T-helper 2 cell (primary cell): ENCODE data around the gene EXD3.

Experiments
- DNase-seq, 5 experiments: peaks; one replicate each; pipeline versions ENCODE4 v3.0.0 to v3.0.0-alpha.2; 2012 to 2022

EXD3 gene

GRCh38 chr9:137304383-137305059 lies 118.4 kb downstream of the EXD3 start:
- DNase-seq, result no peak

- DNase-seq, result no peak
These were observed 119.0 kb downstream of the EXD3 start for GRCh38 chr9:137303893-137304382.

- no peak for DNase-seq
These were observed 119.6 kb downstream of the EXD3 start for GRCh38 chr9:137303151-137303892.

- DNase-seq, result no peak
These were observed 120.4 kb downstream of the EXD3 start for GRCh38 chr9:137302449-137303150.

GRCh38 chr9:137302118-137302448 lies 120.9 kb downstream of the EXD3 start, which contains the start of gene NRARP:
TSS of gene NRARP (minus strand) at chr9:137302271. CDS start at chr9:137301928, 343 bp downstream.
- DNase-seq, result peak; percentile 77 to 89 (median 86)

GRCh38 chr9:137301081-137301947 lies 121.6 kb downstream of the EXD3 start:
- no peak for DNase-seq

- no peak for DNase-seq
These were observed 122.3 kb downstream of the EXD3 start for GRCh38 chr9:137300567-137301080.

- no peak for DNase-seq
These were observed 123.0 kb downstream of the EXD3 start for GRCh38 chr9:137299938-137300337.

- no peak for DNase-seq
These were observed 123.8 kb downstream of the EXD3 start for GRCh38 chr9:137299203-137299565.

GRCh38 chr9:137298401-137299202 lies 124.4 kb downstream of the EXD3 start:
- no peak for DNase-seq

- no peak for DNase-seq
These were observed 125.0 kb downstream of the EXD3 start for GRCh38 chr9:137297966-137298365.

GRCh38 chr9:137296670-137297664 lies 126.0 kb downstream of the EXD3 start:
- DNase-seq, result no peak

- DNase-seq, result no peak
These were observed 126.9 kb downstream of the EXD3 start for GRCh38 chr9:137295849-137296669.

- DNase-seq, result peak in 3 of 5 experiments; percentile 26 to 52 (median 37)
These were observed 127.6 kb downstream of the EXD3 start for GRCh38 chr9:137295238-137295811.

- DNase-seq, result no peak
These were observed 128.2 kb downstream of the EXD3 start for GRCh38 chr9:137294681-137295237.

GRCh38 chr9:137294091-137294680 lies 128.8 kb downstream of the EXD3 start:
- DNase-seq, result peak in 1 of 5 experiments; percentile 59

- DNase-seq, result no peak
These were observed 129.4 kb downstream of the EXD3 start for GRCh38 chr9:137293482-137294090.

GRCh38 chr9:137293094-137293481 lies 129.9 kb downstream of the EXD3 start:
- no peak for DNase-seq
